AG04450 (cell line): Measurements from ENCODE around the gene QARS1. TPM values are rescaled to one million over a fixed set of nuclear protein-coding genes. Genes with fewer than 3 reads are reported as not detected.

ENCODE experiments used
- CTCF ChIA-PET: fragments of 300-600, 350-600 bp; formaldehyde crosslinking; extraction: SDS; loops from one replicate; lab custom pipeline; 2022; ENCODE audit warnings: antibody characterized with exemption, inconsistent platforms; lab: Charles Lee
- POLR2A ChIA-PET: fragments of 350-600 bp; formaldehyde crosslinking; extraction: SDS; loops from one replicate; lab custom pipeline; 2021; ENCODE audit warnings: antibody characterized with exemption, inconsistent platforms; lab: Yijun Ruan, JAX
- DNase-seq: peaks from one replicate; pipeline ENCODE4 v3.0.0-alpha.2; 2011; ENCODE audit warnings: low read depth, low spot score
- H3K27ac ChIP-seq: one replicate; pipeline ENCODE4 v1.5.1; 2012; ENCODE audit warnings: low read depth, low read length, control low read depth
- H3K27me3 ChIP-seq: one replicate; pipeline ENCODE4 v1.6.0; 2012; ENCODE audit warnings: low read length; ENCODE audit not compliant: control insufficient read depth, insufficient read depth
- H3K4me3 ChIP-seq: 2 replicates; pipeline ENCODE4 v1.5.1; 2011; ENCODE audit warnings: mild to moderate bottlenecking, low read depth, low read length, control low read depth
- H3K9me3 ChIP-seq: 2 replicates; pipeline ENCODE4 v1.5.1; 2012; ENCODE audit warnings: low read length; ENCODE audit not compliant: control insufficient read depth, insufficient read depth
- CTCF ChIP-seq: IDR thresholded peaks from 2 replicates; pipeline ENCODE4 v1.5.1; 2011; ENCODE audit warnings: low read depth, low read length, control low read depth, inconsistent platforms
- polyA plus RNA-seq: library from polyadenylated mRNA; depleted of rRNA; stranded (reverse); fragments of >200 nt; gene quantifications from 2 replicates; pipeline ENCODE4 v1.2.3, GENCODE V29; 2011

Gene QARS1
- polyA plus RNA-seq, 1 experiment, result 209 TPM

- Histone ChIP-seq H3K4me3 (no peak overlapping the region), H3K9me3 (no peaks in the 10 kb centered on the region; the same call in 1 of the 2 replicates), H3K27ac (no peak overlapping the region), H3K27me3 (no peaks in the 10 kb centered on the region)
- DNase-seq, result no peak
- ChIA-PET CTCF (interaction anchor here (0.6 kb wide), 1 partner anchor 599 kb away, joined by 6 read pairs; no protein-coding TSS in a partner anchor), POLR2A (interaction anchor here (0.8 kb wide), 1 partner anchor 59 kb away, joined by 11 read pairs; the partner anchor contains the start of gene NDUFAF3)
- TF ChIP-seq CTCF, result no peak
Observed at GRCh38 chr3:49081429-49081828, 23.1 kb downstream of the QARS1 start.

GRCh38 chr3:49079270-49079669 is 25.3 kb downstream of the QARS1 start:
- no peak overlapping the region for H3K27ac ChIP-seq
- H3K9me3 ChIP-seq, result no peaks in the 10 kb centered on the region; the same call in 1 of the 2 replicates
- no peaks in the 10 kb centered on the region for H3K27me3 ChIP-seq
- CTCF ChIA-PET, result no interaction called here
- DNase-seq, result no peak
- no peak overlapping the region for H3K4me3 ChIP-seq
- POLR2A ChIA-PET, result no interaction called here
- no peak for TF ChIP-seq CTCF

GRCh38 chr3:49076646-49077045 is 27.9 kb downstream of the QARS1 start:
- no peak overlapping the region for H3K4me3 ChIP-seq
- ChIA-PET POLR2A (no interaction called here), CTCF (no interaction called here)
- no peaks in the 10 kb centered on the region; the same call in 1 of the 2 replicates for H3K9me3 ChIP-seq
- H3K27ac ChIP-seq, result peak overlapping the region; percentile 11
- TF ChIP-seq CTCF, result no peak
- no peaks in the 10 kb centered on the region for H3K27me3 ChIP-seq
- DNase-seq, result no peak

- ChIA-PET CTCF (no interaction called here), POLR2A (no interaction called here)
- TF ChIP-seq CTCF, result no peak
- peak overlapping the region; percentile 11 for H3K27ac ChIP-seq
- H3K27me3 ChIP-seq, result no peaks in the 10 kb centered on the region
- no peak for DNase-seq
- no peaks in the 10 kb centered on the region; the same call in 1 of the 2 replicates for H3K9me3 ChIP-seq
- H3K4me3 ChIP-seq, result no peak overlapping the region
Observed at GRCh38 chr3:49076116-49076515, 28.4 kb downstream of the QARS1 start.

GRCh38 chr3:49058011-49058410 is 46.5 kb downstream of the QARS1 start:
- CTCF ChIA-PET, result no interaction called here
- DNase-seq, result no peak
- no peak overlapping the region for H3K27ac ChIP-seq
- H3K4me3 ChIP-seq, result no peak overlapping the region
- no peaks in the 10 kb centered on the region for H3K9me3 ChIP-seq
- TF ChIP-seq CTCF, result no peak
- H3K27me3 ChIP-seq, result no peaks in the 10 kb centered on the region
- POLR2A ChIA-PET, result no interaction called here
